LNCAP (cell line): ENCODE measurements around the gene FANCI.

Experiments
- TF ChIP-seq, protein P1 (sequence below): fragments of 450-650 bp; IDR thresholded peaks from 2 replicates; pipeline ENCODE4 v1.5.1; 2017; ENCODE audit warnings: mild to moderate bottlenecking

The FANCI gene

DNA sequence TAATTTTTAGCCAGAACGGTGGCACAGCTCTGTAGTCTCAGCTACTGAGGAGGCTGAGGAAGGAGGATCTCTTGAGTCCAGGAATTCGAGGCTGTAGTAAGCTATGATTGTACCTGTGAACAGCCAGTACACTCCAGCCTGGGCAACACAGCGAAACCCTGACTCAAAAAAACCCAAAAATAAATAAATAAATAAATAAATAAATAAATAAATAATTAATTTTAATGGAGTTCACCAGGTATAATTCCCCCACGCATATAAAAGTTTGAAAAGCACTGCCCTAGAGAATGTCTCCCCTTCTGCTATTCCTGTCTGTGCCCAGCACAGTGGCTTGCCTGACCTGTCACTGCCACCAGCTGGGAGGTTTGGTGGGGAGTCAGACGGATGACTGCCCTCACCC lies 18.2 kb upstream of the FANCI start:
- TF ChIP-seq, protein P1, sequence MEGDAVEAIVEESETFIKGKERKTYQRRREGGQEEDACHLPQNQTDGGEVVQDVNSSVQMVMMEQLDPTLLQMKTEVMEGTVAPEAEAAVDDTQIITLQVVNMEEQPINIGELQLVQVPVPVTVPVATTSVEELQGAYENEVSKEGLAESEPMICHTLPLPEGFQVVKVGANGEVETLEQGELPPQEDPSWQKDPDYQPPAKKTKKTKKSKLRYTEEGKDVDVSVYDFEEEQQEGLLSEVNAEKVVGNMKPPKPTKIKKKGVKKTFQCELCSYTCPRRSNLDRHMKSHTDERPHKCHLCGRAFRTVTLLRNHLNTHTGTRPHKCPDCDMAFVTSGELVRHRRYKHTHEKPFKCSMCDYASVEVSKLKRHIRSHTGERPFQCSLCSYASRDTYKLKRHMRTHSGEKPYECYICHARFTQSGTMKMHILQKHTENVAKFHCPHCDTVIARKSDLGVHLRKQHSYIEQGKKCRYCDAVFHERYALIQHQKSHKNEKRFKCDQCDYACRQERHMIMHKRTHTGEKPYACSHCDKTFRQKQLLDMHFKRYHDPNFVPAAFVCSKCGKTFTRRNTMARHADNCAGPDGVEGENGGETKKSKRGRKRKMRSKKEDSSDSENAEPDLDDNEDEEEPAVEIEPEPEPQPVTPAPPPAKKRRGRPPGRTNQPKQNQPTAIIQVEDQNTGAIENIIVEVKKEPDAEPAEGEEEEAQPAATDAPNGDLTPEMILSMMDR, result no peak

DNA sequence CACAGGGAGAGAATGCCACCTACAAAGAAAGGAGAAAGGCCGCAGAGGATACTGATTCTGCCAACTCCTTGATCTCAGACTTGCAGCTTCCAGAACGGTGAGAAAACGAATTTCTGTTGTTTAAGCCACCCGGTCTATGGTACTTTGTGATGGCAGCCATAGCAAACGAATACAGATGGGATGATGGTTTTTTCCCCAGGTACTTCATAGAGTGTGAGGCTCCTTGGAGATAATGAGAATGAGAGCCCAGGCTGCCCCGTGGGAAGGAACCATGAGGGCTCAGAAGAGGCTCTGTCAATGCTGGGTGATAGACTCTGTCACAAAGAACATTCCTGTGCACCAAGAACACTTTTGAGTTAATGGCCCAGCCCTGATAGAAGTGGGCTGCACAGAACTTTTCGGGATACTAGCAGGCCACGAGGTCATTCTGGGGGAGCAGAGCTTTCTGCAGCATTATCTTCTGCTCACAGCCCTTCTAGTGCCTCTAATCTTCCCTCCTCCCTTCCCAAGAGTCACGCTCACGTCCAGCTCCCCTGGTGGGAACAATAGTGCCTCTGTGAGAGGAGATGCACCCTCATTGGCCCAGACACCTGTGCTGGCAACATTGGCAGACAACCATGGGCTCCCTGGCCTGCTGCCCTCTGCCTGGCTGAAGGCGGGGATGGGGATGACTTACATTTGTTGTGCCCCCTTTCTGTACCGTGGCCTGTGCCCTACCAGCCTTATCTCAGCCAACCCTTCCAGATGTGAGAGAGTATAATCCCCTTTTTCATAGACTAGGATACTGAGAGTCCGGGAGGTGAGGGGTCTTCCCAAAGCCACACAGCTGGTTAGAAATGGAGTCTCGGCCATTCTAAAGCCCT lies 17.2 kb upstream of the FANCI start:
- TF ChIP-seq, protein P1, result no peak

DNA sequence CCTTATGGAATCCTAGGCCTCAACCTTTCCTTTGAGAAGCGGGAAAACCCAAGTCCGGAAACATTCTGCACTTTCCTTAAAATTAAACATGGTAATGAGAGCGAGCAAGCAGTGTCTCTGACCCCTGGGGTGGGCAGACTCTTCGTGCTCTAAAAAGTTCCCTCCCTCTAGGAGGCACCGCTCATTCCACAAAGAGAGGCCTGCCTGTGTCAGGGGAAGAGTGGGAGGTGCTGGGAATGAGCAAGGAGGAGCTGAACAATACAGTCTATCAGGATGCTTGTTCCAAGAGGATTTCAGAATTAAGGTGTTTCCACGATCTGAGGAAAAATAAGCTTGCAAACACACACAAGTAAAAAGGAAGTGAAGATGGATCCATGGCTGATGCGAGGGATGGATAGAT lies 16.4 kb upstream of the FANCI start:
- TF ChIP-seq, protein P1, result no peak

DNA sequence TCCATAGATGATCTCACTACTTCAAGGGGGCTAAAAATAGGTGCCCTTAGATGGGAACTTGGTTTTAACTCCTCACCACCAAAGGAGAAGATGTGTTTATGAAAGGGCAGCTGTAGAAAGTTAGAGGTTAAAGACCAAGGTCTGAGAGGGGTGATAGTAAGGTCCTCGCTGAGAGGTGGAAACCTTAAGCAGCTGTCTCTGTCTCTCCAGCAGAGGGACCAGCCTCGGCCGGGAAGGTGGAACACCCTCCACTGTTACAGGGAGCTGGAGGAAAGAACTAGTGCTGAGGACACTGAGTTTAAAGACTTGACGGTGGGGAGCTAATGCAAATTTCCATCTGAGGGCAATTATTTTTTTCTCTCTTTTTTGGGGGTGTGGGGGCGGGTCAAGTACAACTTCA lies 13.5 kb upstream of the FANCI start:
- TF ChIP-seq, protein P1, result no peak

DNA sequence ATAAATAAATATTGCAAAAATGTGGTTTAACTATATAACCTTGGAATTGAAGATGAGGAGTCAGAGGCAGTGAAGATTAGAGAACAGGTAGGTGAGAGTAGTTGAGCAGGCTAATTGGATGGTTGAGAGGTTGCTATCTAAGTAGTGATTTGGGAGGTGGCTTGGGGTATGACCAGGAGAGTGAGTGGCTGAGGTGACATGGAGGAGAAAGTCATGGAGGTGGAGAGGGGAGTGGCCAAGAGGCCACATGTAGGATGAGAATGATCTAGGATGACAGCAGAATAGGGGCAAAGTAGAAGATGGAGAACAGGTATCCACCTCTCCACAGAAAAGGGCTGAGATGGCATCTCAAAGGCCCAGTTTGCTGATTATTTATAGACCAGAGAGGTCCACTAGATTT lies 11.9 kb upstream of the FANCI start:
- TF ChIP-seq, protein P1, result no peak

DNA sequence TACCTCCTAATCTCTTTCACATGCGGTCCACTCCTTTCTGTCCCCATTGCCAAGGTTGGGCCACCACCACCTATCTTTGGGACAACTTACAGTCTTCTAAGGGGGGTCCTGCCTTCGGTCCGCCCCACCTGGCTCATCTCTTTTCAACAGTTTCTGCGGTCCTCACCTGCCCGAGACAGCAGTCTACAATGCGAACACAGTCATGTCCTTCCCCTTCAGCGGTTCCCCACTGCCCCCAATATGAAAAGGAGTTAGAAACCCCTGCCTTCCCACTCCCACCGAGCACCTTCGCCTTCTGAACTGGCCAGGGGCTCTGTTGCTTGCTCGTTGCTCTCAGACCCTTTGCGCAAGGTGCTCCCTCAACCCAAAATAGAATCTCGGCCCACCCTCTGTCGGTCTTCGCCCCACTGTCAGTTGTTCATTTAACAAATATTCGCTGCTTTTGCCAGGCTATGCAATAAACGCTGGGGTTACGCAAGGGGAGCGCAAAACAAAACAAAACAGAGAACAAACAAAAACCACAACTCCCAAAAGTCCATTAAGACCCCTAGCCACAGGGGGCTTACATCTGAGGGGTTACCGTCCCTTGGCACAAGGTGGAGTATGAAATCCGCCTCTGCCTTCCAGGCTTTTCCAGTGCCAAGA lies 611 bp upstream of the FANCI start:
- TF ChIP-seq, protein P1, result no peak

DNA sequence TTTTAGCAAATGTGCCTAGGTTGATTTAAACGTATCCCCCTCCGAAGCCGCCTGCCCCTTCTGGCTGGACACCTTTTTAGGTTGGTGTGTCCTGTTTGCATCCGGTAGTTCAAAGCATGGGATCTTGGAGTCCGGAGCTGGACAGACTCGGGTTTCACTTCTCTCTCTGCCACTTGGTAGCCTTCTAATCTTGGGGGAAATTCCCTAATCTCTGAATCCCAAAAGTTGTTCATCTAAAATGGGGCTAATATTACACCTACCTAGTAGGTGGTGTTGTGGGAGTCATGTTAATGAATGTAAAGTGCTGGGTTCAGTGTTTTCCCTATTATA lies 760 bp downstream of the FANCI start:
- TF ChIP-seq, protein P1, result no peak
